OCI-LY7 (cell line): ENCODE data around the gene RALGAPA2. TPM values are rescaled to one million over a fixed set of nuclear protein-coding genes. Genes with fewer than 3 reads are reported as not detected.

ENCODE experiments used
- BruUV-seq: library from RNA; stranded (reverse); fragments of 400-500 nt; replicated peaks from 2 replicates; lab custom pipeline; 2021; lab: Mats Ljungman, UMichigan
- CTCF ChIA-PET: fragments of 300-600 bp; sonication (Branson Sonifier 250); formaldehyde crosslinking; loops from one replicate; lab custom pipeline; 2022; ENCODE audit warnings: antibody characterized with exemption; ENCODE audit not compliant: unreplicated experiment; lab: Charles Lee
- POLR2A ChIA-PET: fragments of 300-600 bp; sonication (Branson Sonifier 250); formaldehyde crosslinking; loops from one replicate; lab custom pipeline; 2022; ENCODE audit warnings: antibody characterized with exemption; lab: Charles Lee
- DNase-seq: peaks from one replicate; pipeline ENCODE4 v3.0.0-alpha.2; 2015; ENCODE audit warnings: low spot score
- H2AFZ ChIP-seq: fragments of 200-600 bp; sonication (generic), shearing (Covaris generic); 2 replicates; pipeline ENCODE4 v1.6.1; 2014; ENCODE audit warnings: mild to moderate bottlenecking, antibody characterized with exemption, low read length, moderate library complexity
- H3K27ac ChIP-seq: fragments of 200-600 bp; sonication (generic); 2 replicates; pipeline ENCODE4 v1.5.1; 2014; ENCODE audit warnings: mixed run types, low read depth, mild to moderate bottlenecking, moderate library complexity, low read length, inconsistent platforms; ENCODE audit not compliant: poor library complexity, severe bottlenecking
- H3K36me3 ChIP-seq: fragments of 200-600 bp; sonication (generic); 2 replicates; pipeline ENCODE4 v1.6.1; 2014; ENCODE audit warnings: mild to moderate bottlenecking, antibody characterized with exemption, low read length, moderate library complexity, mixed read lengths; ENCODE audit not compliant: insufficient read depth
- H3K4me1 ChIP-seq: fragments of 200-600 bp; sonication (generic); 2 replicates; pipeline ENCODE4 v1.5.1; 2014; ENCODE audit warnings: mild to moderate bottlenecking, low read length; ENCODE audit not compliant: insufficient read depth, poor library complexity, severe bottlenecking
- H3K4me2 ChIP-seq: fragments of 200-600 bp; sonication (generic); 2 replicates; pipeline ENCODE4 v1.6.1; 2014; ENCODE audit warnings: mild to moderate bottlenecking, low read length
- H3K4me3 ChIP-seq: fragments of 200-600 bp; sonication (generic); 2 replicates; pipeline ENCODE4 v1.5.1; 2014; ENCODE audit warnings: mild to moderate bottlenecking, low read depth, low read length; ENCODE audit not compliant: poor library complexity, severe bottlenecking
- H3K79me2 ChIP-seq: fragments of 200-600 bp; sonication (generic); 2 replicates; pipeline ENCODE4 v1.6.1; 2016; ENCODE audit warnings: low read depth, mild to moderate bottlenecking, low read length, moderate library complexity, mixed read lengths; ENCODE audit not compliant: insufficient read depth
- H3K9me2 ChIP-seq: fragments of 200-600 bp; sonication (generic); 2 replicates; pipeline ENCODE4 v1.6.1; 2016; ENCODE audit warnings: mild to moderate bottlenecking, low read length, mixed read lengths; ENCODE audit not compliant: insufficient read depth
- H3K9me3 ChIP-seq: fragments of 200-600 bp; sonication (generic); 2 replicates; pipeline ENCODE4 v1.6.1; 2014; ENCODE audit warnings: mild to moderate bottlenecking, mixed run types, low read length, mixed read lengths
- H4K20me1 ChIP-seq: fragments of 200-600 bp; sonication (generic); 2 replicates; pipeline ENCODE4 v1.6.1; 2014; ENCODE audit warnings: mild to moderate bottlenecking, antibody characterized with exemption, low read length, moderate library complexity, mixed read lengths; ENCODE audit not compliant: insufficient read depth
- CTCF ChIP-seq: fragments of 200-600 bp; sonication (generic); conservative IDR thresholded peaks from 2 replicates; pipeline ENCODE4 v1.5.1; 2014; ENCODE audit warnings: mild to moderate bottlenecking, antibody characterized with exemption, low read length, moderate library complexity, mixed read lengths
- EZH2phosphoT487 ChIP-seq: fragments of 200-600 bp; sonication (generic); IDR thresholded peaks from 2 replicates; pipeline ENCODE4 v1.6.1; 2018; ENCODE audit warnings: low read depth, borderline replicate concordance, mild to moderate bottlenecking, mixed run types, antibody characterized with exemption, low read length, moderate library complexity, mixed read lengths
- intact Hi-C: fragments of 100-400 bp; cut with micrococcal nuclease; formaldehyde crosslinking; loops from one replicate; pipeline ENCODE4 v1.10.0; 2022; ENCODE audit not compliant: unreplicated experiment
- total RNA-seq, 2 experiments: library from RNA; depleted of rRNA in 1 of 2; stranded (reverse); fragments of >200 nt in 1 of 2; shearing (Covaris generic) in 1 of 2; gene quantifications; 2 replicates each; pipeline ENCODE4 v1.2.3, GENCODE V29; 2014 to 2022

The RALGAPA2 gene
- total RNA-seq, 2 experiments from 2014 or later = 9.1 to 17.8 TPM

GRCh38 chr20:20513720-20514119 is 198.7 kb downstream of the RALGAPA2 start:
- Histone ChIP-seq H3K9me3 (no peaks in the 10 kb centered on the region), H3K9me2 (no peaks in the 10 kb centered on the region), H3K27ac (no peak overlapping the region), H3K4me2 (no peak overlapping the region), H4K20me1 (no peaks in the 10 kb centered on the region), H3K79me2 (no peaks in the 10 kb centered on the region), H3K4me1 (no peaks in the 10 kb centered on the region), H2AFZ (no peak overlapping the region), H3K36me3 (no peaks in the 10 kb centered on the region; the same call in 1 of the 2 replicates), H3K4me3 (no peak overlapping the region)
- CTCF ChIA-PET = no interaction called here
- intact Hi-C loops = no loop called here
- BruUV-seq = no TSS peak
- no peak for TF ChIP-seq EZH2phosphoT487
- no peak for TF ChIP-seq CTCF
- DNase-seq = no peak
- POLR2A ChIA-PET = no interaction called here

- ChIA-PET CTCF (no interaction called here), POLR2A (no interaction called here)
- no peak for TF ChIP-seq CTCF
- no peak for TF ChIP-seq EZH2phosphoT487
- no peaks in the 10 kb centered on the region; the same call in 1 of the 2 replicates for H3K36me3 ChIP-seq
- no peak overlapping the region for H3K4me2 ChIP-seq
- no peaks in the 10 kb centered on the region for H3K79me2 ChIP-seq
- no peak overlapping the region for H2AFZ ChIP-seq
- BruUV-seq = no TSS peak
- no peak overlapping the region for H3K4me3 ChIP-seq
- H3K27ac ChIP-seq = no peak overlapping the region
- H4K20me1 ChIP-seq = no peaks in the 10 kb centered on the region
- 0 out of 2 replicates have a peak, but pooled peaks cover 5% of the 10 kb centered on the region for H3K9me2 ChIP-seq
- DNase-seq = peak; percentile 5
- intact Hi-C loops = no loop called here
- H3K9me3 ChIP-seq = no peaks in the 10 kb centered on the region
- no peaks in the 10 kb centered on the region for H3K4me1 ChIP-seq
Observed at GRCh38 chr20:20505554-20505953, 206.9 kb downstream of the RALGAPA2 start.

GRCh38 chr20:20503777-20504530 is 208.5 kb downstream of the RALGAPA2 start:
- no peak overlapping the region for H3K4me3 ChIP-seq
- TF ChIP-seq CTCF (no peak), EZH2phosphoT487 (no peak)
- no peak overlapping the region for H2AFZ ChIP-seq
- no peaks in the 10 kb centered on the region for H3K4me1 ChIP-seq
- CTCF ChIA-PET = no interaction called here
- no peaks in the 10 kb centered on the region for H3K79me2 ChIP-seq
- no peak for DNase-seq
- no peaks in the 10 kb centered on the region for H3K9me3 ChIP-seq
- POLR2A ChIA-PET = no interaction called here
- 0 out of 2 replicates have a peak, but pooled peaks cover 5% of the 10 kb centered on the region for H3K9me2 ChIP-seq
- H4K20me1 ChIP-seq = no peaks in the 10 kb centered on the region
- intact Hi-C loops = no loop called here
- BruUV-seq = no TSS peak
- no peak overlapping the region for H3K4me2 ChIP-seq
- no peaks in the 10 kb centered on the region for H3K36me3 ChIP-seq
- H3K27ac ChIP-seq = no peak overlapping the region
